HL-60/S4 treated with retinoic acid at 250 ng/mL for 4 days and 3 days (cell line): ENCODE measurements around the gene TSPAN10.

Experiments used
- in situ Hi-C: fragments of 300-500 bp; cut with MboI; formaldehyde crosslinking; loops from 2 replicates; pipeline ENCODE4 v1.7.0; 2022; ENCODE audit warnings: low sequenced_read_pairs

Gene TSPAN10

GRCh38 chr17:81631482-81631881 lies 5.5 kb upstream of the TSPAN10 start:
- in situ Hi-C loops = no loop called here

GRCh38 chr17:81635431-81635830 lies 1.6 kb upstream of the TSPAN10 start:
- in situ Hi-C loops = no loop called here

GRCh38 chr17:81635973-81636504 lies 957 bp upstream of the TSPAN10 start:
- in situ Hi-C loops = no loop called here

GRCh38 chr17:81638683-81639082 lies 1.7 kb downstream of the TSPAN10 start:
- in situ Hi-C loops = no loop called here

- in situ Hi-C loops = no loop called here
Observed at GRCh38 chr17:81640011-81640410, 3.0 kb downstream of the TSPAN10 start.

GRCh38 chr17:81641825-81642489 lies 5.0 kb downstream of the TSPAN10 start:
- in situ Hi-C loops = no loop called here

- in situ Hi-C loops = no loop called here
Observed at GRCh38 chr17:81644496-81644895, 7.5 kb downstream of the TSPAN10 start.

- in situ Hi-C loops = no loop called here
Observed at GRCh38 chr17:81644976-81645952, 8.3 kb downstream of the TSPAN10 start.

GRCh38 chr17:81646869-81647600 lies 10.0 kb downstream of the TSPAN10 start:
- in situ Hi-C loops = no loop called here

- in situ Hi-C loops = no loop called here
Observed at GRCh38 chr17:81647640-81648012, 10.6 kb downstream of the TSPAN10 start.

GRCh38 chr17:81648013-81648706 lies 11.2 kb downstream of the TSPAN10 start:
- in situ Hi-C loops = no loop called here

- in situ Hi-C loops = no loop called here
Observed at GRCh38 chr17:81648707-81649085, 11.7 kb downstream of the TSPAN10 start.

- in situ Hi-C loops = no loop called here
Observed at GRCh38 chr17:81650951-81651350, 14.0 kb downstream of the TSPAN10 start.

GRCh38 chr17:81651692-81652091 lies 14.7 kb downstream of the TSPAN10 start:
- in situ Hi-C loops = no loop called here

- in situ Hi-C loops = no loop called here
Observed at GRCh38 chr17:81652906-81653771, 16.1 kb downstream of the TSPAN10 start.

GRCh38 chr17:81655378-81656117 lies 18.6 kb downstream of the TSPAN10 start:
- in situ Hi-C loops = no loop called here

GRCh38 chr17:81656118-81656743 lies 19.2 kb downstream of the TSPAN10 start, which contains the start of gene PDE6G:
PDE6G (minus strand) TSS chr17:81656542; CDS start chr17:81653305, 3,237 bp downstream.
- in situ Hi-C loops = no loop called here

GRCh38 chr17:81656835-81657234 lies 19.8 kb downstream of the TSPAN10 start:
- in situ Hi-C loops = no loop called here
